Regular cardiac myocyte (primary cell): Measurements from ENCODE around the gene CENPH. TPM values are rescaled to one million over a fixed set of nuclear protein-coding genes. Genes with fewer than 3 reads are reported as not detected.

Experiments used
- total RNA-seq: library from RNA; depleted of rRNA; stranded (reverse); fragments of >200 nt; gene quantifications from 2 replicates; pipeline ENCODE4 v1.2.3, GENCODE V29; 2014

Gene CENPH, protein sequence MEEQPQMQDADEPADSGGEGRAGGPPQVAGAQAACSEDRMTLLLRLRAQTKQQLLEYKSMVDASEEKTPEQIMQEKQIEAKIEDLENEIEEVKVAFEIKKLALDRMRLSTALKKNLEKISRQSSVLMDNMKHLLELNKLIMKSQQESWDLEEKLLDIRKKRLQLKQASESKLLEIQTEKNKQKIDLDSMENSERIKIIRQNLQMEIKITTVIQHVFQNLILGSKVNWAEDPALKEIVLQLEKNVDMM
- 3.9 and 18.2 TPM in 2 replicates for total RNA-seq

DNA sequence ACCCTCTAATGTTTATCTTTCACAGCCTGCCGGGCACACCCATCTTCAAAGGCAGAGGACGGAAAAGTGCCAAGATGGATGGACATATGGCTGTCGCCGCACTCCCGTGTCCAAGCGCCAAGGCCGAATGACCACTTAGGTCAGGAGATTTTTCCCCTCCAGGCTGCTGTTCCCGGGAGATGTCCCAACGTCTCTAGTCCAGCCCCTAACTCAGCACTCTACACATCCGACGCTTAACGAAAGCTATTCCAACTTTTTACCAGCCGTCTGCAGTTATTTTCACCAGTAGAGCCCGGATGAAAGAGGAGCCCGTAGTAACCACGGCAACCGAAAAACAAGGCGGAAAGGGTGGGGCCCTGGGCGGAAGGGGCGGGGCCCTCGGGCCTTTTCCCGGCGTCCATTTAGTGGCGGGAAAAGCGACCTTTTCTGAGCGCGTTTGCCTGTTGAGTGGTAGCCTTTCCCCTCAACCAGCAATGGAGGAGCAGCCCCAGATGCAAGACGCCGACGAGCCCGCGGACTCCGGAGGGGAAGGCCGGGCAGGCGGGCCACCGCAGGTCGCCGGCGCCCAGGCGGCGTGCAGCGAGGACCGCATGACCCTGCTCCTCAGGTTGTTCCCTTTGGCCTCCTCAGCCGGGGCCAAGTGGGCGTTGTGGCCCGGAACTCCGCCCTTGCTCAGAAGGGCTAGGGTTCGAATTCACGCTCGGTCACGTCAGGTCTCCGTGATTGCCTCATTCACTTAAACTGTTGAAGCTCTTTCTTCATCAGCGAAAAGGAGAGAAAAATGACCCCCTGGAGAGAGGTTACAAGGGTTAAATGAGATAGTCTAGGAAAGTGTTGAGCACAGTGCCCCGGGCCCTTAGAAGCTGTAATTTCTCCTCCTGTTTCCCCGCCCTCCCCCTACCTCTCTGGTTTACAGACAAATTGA, at the start of gene CENPH:
TSS of gene CENPH (plus strand) at position 422 of the 925 bp plus-strand sequence. CDS start at position 474, 52 bp downstream.

DNA sequence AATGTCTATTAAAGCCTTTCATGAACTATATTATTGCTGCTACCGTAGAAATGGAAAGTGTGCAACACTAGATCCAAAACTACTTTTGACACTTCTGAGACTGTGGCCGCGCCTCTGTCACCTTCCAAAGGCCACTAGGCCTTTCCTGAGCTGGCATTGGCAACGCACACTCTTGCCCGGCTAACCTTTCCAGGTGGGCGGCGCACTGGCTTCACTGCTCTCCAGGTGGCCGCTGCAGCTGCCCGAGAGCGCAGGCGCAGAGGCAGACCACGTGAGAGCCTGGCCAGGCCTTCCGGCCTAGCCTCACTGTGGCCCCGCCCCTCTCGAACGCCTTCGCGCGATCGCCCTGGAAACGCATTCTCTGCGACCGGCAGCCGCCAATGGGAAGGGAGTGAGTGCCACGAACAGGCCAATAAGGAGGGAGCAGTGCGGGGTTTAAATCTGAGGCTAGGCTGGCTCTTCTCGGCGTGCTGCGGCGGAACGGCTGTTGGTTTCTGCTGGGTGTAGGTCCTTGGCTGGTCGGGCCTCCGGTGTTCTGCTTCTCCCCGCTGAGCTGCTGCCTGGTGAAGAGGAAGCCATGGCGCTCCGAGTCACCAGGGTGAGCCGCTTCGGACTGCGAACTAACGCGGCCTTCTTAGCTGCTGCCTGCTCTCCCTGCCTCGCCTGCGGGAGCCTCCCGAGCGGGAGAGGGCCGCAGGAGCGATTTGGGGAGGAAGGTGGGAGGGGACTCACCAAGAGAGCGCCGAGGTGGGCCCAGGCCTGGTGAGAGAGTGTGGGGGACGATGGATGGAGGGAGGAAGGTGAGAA, 22.5 kb upstream of the CENPH start, which contains the start of gene CCNB1:
TSS of gene CCNB1 (plus strand) at position 465 of the 807 bp plus-strand sequence. CDS start at position 578, 113 bp downstream.

DNA sequence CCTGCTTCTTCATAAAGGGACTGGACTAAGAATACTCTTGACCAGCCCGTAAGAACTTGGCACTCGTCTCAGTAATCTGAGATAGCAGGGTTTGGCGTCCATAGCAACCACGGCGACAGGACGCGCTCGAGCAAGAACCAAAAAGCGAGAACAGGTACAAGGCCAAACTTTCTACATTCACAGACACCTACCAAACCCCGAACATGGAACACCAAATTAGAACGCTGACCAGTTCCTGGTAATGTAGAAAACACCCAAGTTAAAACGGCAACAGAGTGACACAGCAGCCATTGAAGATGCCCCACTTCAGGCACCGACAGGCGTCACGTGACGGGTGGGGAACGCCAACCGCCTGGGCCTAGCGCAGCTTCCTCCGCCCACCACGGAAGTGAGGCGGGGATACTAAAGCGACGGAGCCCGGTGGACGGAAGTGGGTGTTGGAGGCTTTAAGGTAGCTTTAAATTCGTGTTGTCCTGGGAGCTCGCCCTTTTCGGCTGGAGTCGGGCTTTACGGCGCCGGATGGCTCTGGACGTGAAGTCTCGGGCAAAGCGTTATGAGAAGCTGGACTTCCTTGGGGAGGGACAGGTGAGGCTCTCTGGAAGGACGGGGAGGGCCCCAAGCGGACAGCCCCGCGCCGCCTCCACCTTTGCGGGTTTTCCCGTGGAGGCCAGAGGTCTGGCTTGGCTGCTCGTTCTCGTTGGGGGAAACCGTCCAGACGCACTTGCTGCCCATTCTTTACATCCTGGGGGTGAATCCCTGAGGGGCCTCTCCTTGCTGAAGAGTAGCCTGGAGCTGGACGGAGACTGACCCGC, 45.3 kb downstream of the CENPH start, which contains the start of gene CDK7:
TSS of gene CDK7 (plus strand) at position 430 of the 812 bp plus-strand sequence. CDS start at position 520, 90 bp downstream.

Other genes starting within 250 kb of the CENPH start
- 68.8 and 89.3 TPM in 2 replicates for gene SLC30A5, start 95.6 kb upstream of the CENPH start, total RNA-seq
- gene CCNB1, start 22.4 kb upstream of the CENPH start, total RNA-seq = 40.9 and 359 TPM in 2 replicates
- gene CDK7, start 45.3 kb downstream of the CENPH start, total RNA-seq = 74.1 and 75.7 TPM in 2 replicates
- 2.3 and 4.2 TPM in 2 replicates for gene CCDC125, start 143.2 kb downstream of the CENPH start, total RNA-seq
- 26.2 and 34.7 TPM in 2 replicates for gene AK6, start 179.9 kb downstream of the CENPH start, total RNA-seq
- 48.5 and 73.6 TPM in 2 replicates for gene TAF9, start 179.9 kb downstream of the CENPH start, total RNA-seq
- gene RAD17, start 180.2 kb downstream of the CENPH start, total RNA-seq = 14.0 and 26.5 TPM in 2 replicates
- 0.38 and 0.56 TPM in 2 replicates for gene MARVELD2, start 225.5 kb downstream of the CENPH start, total RNA-seq